Activated CD4-positive, CD25-positive, alpha-beta regulatory T cell (primary cell): Measurements from ENCODE around the gene RFX2.

ENCODE experiments used
- DNase-seq, 4 experiments: peaks; one replicate each; lab custom pipeline; 2025; lab: John Stamatoyannopoulos, UW

The RFX2 gene

DNA sequence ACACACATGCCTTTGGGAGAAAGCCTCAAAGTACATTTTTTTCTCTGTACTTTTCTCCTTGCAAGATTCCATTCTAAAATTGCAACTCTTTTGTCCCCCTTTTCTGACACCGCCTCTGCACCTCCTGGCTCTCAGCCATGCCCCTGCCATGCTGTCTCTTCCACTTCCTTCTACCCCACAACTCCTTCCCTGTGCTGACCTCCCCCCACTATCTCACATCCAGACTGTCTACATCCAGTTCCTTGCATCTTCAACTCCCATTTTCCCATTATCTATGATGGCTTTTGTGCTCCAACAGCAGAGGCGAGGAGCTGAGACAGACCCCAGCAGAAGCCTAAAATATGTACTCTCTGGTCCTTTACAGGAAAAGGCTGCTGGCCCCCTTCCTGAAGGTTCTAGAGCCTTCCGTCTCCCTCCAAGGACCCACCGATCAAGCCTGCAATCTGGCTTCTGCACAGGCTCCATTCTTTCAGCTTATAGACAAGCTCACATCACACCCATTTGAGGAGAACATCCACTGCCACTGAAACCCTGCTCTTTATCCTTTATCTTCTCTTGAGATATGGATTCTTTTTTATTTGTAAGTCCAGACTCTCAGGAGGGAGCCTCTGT lies 50.2 kb downstream of the RFX2 start:
- no peak for DNase-seq

DNA sequence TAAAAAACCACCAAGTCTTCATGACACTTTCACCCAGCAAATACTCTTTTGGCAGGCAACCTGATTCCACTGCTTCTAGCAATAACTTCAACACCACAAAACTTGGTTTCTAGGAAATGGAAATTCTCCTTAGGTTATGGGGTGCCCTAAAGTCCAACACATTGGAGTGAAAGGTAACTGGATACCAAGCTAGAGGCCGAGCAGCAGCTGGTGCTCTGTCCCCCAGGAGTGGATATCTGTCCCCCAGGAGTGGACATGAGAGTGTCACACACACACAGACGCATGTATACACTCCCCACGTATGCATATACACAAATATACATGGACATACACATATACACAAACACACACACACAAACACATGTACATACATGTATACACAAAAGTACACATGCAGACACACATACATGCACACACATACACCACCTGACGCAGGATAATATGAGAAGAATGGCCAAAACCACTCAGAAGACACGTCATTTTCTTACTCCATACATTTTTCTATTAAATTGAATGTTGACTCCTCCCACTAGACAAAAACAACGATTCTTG lies 50.8 kb downstream of the RFX2 start:
- no peak for DNase-seq

DNA sequence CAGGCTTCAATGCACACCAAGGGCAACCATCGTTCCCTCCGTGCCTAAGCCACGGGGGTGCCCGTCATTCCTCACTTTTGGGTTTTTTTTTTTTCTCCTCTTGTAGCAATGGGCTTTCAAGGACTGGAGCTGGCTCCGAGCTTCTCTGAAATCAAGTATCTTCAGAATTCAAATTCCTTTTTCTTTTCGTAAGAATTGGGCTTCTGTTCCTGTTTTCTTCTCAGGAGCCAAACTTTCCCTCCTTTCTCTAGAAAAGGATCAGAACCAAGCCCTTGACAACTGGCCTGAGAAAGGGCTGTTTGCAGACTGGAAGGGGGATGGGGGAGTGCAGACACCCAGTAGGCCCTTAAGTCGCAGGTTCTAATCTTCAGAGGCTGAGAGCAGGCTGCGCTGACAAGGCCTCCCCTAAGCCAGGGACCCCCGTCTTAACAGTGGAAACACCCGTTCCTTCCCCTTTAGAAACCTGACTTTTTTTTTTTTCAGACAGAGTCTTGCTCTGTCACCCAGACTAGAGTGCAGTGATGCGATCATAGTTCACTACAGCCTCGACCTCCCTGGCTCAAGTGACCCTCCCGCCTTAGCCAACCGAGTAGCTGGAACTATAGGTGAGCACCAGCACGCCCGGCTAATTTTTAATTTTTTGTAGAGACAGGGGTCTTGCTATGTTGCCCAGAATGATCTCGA lies 51.6 kb downstream of the RFX2 start:
- DNase-seq, result no peak

DNA sequence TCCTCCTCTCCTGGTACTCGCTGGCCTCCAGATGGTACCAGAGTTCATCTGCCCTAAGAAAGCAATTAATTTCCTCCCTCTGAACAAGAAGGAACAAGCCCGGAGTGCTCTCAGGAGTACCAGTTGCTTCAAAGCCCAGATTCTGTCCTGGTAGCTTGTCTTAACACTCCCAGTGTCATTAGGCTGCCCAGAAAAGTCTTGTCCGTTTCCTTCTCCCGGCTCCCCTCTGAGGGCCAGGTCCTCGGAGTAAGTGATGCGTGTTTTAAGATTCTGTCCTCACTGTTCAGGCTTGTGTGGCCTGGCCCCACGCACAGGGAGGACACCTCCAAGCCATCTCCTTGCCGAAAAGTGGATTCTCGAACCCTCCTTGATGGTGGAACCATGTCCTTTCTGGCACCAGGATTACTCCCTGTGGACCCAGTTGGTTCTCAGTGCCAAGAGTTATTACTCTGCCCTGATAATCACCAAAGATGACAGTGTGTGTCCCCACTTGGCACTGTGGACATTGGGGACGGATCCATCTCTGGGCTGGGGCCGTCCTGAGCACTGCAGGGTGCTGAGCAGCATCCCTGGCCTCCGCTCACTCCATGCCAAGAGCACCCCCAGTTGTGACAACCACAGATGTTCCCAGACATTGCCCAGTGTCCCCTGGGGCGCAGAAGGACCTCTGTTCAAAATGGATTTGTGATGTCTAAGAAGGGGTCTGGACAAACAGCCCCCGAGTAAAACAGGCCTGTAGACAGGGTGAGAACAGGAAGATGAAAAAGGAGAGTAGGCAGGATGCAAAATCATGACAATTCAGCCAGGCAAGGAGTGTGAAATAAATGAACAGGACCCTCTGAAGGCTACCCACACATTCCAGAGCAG lies 52.4 kb downstream of the RFX2 start:
- no peak for DNase-seq

- DNase-seq, result no peak
Observed at GRCh38 chr19:6056801-6057650, 53.3 kb downstream of the RFX2 start.

- DNase-seq, result no peak
Observed at GRCh38 chr19:6056282-6056741, 54.0 kb downstream of the RFX2 start.

DNA sequence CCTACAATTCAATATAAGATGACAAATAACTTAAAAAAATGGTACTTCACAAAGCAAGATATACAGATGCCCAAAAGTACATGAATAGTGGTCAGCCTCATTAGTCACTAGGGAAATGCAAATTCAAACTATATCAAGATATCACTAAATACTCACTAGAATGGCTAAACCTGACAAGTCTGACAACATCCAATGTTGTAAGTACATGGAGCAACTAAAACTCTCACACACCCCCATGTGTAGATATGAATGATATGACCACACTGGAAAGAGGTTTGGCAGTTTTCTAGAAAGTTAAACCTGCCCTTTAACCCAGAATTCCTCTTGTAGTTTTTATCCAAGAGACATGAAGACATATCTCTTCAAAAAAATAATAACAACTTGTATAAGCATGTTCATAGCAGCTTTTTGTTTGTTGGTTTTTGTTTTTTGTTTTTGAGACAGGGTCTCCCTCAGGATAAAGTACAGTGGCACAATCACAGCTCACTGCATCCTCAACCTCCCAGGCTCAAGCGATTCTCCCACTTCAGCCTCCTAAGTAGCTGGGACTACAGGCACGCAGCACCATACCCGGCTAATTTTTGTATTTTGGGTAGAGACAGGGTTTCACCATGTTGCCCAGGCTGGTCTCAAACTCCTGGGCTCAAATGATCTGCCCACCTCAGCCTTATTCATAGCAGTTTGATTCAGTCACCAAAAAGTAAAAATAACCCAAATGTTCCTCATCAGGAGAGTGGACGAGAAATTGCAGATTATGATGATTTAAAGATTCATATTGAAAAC lies 55.1 kb downstream of the RFX2 start:
- no peak for DNase-seq

DNA sequence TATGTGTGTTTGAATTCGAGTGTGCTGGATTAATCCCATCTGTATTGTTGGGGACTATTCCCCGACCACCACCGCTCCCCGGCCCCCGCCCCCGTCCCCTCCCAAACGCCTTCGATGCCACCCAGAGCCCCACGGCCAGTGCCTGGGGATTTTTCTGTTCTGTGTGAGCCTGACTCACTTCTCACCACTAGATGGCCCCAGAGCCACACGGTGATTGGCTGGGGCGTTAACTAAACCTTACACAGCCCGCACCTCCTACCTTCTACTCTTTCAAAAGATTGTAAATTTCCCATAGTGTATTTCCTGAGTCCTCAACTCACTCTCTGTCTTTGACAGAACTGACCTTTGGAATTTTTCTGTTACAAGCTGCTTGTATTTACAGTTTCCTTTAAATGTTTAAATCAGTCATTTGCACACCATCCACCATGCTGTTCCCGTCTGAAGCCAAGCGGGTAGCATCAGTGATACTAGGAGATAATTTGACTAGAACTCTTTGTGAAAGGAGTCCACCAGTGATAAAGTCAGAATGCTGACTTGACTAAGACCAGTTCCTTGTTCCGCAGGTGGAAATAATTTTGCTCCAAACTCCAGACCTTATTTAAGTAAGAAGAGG lies 61.4 kb downstream of the RFX2 start:
- peak; percentile 47 to 61 (median 58) for DNase-seq

DNA sequence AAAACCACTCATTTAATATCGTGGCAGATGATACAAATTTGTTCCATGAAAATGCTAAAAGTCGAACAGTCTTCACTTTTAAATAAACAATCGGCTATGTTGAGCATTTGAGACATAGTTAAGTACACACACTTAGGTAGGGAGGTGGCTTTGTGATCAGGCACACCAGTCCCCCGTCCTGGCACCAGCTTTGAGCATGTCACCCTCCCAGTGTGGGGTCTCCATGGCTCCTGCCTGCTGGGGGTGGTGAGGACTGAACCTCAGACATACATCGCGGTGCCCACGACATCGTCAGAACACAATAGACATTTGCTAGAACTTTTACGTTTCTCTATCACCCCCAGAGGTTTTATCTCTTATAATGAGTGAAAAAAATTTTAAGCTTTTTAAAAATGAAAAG lies 62.0 kb downstream of the RFX2 start:
- DNase-seq, result no peak

DNA sequence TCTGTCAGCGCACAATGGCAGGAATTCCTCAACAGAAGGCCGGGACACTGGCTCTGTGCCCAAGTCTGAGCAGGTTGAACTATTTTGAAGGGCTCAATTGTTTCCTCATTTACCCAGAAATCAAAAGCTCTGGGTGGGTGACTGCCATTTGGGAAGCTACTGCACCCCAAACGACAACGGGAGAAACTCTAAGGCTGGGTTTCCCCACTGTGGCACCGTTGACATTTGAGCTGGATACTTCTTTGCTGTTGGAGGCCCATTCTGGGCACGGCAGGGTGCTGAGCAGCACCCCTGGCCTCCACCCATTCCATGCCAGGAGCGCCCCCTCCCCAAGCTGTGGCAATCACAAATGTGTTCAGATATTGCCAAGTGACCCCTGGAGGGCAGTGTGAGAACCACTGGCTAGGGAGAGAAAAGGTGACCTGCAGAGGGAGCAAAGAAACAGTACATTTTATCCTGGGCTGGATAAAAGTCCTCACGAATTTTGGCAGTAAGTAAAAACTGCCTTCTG lies 62.5 kb downstream of the RFX2 start:
- DNase-seq, result no peak

DNA sequence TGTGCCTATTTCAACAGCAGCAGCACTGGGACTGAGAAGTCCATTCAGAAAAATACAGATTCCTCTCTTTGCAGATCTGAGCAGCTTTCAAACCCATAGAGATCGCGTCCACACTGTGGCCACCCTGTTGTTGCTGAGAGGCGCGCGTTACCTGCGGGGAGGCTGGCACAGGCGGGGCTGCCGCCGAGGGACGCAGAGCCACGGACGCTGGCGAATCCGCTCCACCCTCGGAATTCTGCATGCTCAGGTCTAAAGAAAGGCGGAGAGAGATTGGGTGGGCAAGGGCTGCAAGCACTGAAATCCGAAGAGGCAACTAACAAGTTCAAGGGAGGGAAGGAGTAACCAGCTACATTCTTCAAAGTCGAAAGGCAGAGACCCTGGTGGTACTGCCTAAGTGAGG lies 63.0 kb downstream of the RFX2 start:
- DNase-seq, result no peak

GRCh38 chr19:6045108-6045507 lies 65.2 kb downstream of the RFX2 start:
- no peak for DNase-seq

DNA sequence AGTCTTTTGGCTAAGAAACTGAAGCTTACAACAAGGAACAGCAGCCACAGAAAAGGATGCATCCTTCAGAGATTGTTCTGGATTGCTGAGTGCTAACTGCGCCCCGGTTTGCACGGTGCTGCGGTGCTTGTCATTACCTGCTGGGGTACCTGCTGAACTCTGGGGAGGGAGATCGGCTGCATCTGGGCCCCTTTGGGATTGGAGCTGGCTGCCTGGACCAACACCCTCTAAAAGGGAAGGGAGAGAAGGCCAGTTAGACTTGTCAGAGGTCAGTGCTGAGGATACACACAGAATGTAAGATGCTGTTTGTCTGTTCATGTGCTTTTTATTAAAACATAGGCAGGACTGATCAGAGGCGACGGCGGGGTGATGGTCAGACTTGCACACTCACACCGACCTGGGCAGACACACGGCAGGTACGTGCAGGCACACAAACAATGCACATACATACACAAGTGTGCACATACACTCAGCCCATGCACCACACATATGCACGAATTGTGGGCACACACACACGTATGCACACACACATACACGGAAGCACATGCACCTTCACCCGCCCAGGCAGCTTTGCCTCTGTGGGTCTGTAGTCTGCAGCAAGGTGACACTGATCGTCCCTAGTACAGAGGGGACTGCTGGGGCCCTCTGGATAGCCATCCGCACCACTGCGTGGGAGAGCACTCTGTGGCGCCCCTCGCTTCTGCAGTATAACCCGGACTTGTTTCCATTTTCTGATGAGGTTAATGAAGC lies 66.1 kb downstream of the RFX2 start:
- DNase-seq, result no peak

DNA sequence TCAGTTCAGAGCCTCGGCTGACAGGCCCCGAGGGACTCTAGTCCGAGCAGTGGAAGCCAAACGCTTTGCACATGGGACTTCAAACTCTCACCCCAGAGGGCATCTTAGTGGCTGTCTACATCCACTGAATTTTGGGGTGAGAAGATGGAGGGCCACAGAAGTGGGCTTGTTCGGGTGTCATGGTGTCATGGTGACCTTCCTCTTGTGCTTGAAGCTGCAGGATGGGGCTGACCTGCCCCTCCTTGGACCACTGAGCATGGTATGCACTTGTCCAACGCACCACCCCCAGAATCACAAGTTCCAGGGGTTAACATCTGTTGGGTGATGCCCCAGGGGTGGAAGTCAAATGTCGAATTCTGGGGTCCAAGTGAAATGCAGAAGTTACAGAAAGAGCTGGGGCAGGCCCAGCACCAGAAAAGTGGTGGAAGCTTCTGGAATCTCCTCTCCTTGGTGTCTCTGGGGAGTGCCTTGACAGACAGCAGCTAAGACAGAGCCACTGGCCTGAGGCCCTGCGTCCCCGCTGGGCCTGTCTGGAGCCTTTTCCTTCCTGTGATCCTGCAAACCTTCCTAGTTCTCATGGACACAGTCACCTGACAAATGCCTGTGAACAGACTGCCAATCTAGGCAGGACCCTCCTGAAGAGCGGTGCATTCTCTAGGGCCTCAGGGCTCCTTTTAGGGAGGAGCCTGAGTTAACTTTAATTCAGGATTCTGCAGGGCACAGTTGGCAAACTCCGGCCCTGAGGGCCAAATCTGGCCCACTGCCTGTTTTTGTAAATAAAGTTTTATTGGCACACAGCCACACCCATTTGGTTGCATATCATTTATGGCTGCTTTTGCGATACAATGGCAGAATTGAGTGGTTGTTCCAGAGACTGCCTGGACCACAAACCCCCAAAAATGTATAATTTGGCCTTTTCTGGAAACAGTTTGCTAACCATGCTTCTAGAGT lies 67.2 kb downstream of the RFX2 start:
- DNase-seq, result no peak

DNA sequence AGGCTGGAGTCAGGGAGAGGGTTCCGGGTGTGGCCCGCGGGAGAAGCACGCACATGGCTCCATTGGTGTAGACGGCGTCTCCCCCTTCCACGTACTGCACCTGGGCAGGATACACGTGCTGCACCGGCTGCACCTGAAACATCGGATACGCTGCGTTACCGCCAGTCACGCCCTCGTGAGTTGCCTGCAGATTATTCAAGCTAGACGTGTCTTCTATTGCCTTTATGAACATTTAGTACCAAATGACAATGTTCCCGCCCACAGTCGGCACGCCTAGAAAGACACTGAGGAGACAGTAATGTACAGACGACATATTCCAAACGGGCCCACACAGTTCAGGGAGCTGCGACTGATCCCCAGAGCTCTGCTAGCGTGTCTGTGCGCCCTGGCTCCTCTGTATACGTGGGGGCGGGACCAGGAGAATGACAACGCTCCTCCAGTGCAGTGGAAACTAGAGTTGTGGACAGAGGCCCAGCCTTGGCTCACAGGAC lies 68.3 kb downstream of the RFX2 start:
- no peak for DNase-seq

DNA sequence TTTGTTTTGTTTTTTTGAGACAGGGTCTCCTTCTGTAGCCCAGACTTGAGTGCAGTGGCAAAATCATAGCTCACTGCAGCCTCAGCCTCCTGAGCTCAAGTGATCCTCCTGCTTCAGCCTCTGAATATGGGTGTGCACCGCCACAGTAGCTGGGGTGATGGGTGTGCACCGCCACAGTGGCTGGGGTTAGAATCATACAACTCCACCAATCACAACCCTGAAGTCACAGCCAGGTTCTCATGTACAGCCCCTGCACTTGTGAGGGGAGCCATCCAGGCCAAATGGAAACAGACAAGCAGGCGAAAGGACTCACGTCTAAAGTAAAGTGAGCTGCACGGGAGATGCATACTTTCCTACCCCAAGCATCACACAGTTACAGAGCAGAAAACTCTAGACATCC lies 69.2 kb downstream of the RFX2 start:
- DNase-seq, result no peak

- DNase-seq, result no peak
Observed at GRCh38 chr19:6039566-6040225, 70.6 kb downstream of the RFX2 start.
